TTC549 (cell line): ENCODE measurements around the gene GIT2.
"Not testable (repeated sequence)": the region's sequence is repeated elsewhere in the genome, so short reads cannot be mapped to it uniquely, and the experiment has no call there.

Experiments
- FAIRE-seq: peaks from 2 replicates; lab custom pipeline; 2012; peaks lifted over from hg19 to GRCh38; lab: Jason Lieb, UNC

GIT2 gene

GRCh38 chr12:109920261-109920780 is 75.8 kb downstream of the GIT2 start:
- FAIRE-seq, result no peak

- no peak for FAIRE-seq
These were observed 76.7 kb downstream of the GIT2 start for GRCh38 chr12:109919456-109919855.

- no peak for FAIRE-seq
These were observed 80.1 kb downstream of the GIT2 start for GRCh38 chr12:109916045-109916444.

GRCh38 chr12:109915171-109916040 is 80.8 kb downstream of the GIT2 start:
- no peak for FAIRE-seq

GRCh38 chr12:109914461-109914860 is 81.7 kb downstream of the GIT2 start:
- FAIRE-seq, result no peak

- FAIRE-seq, result no peak
These were observed 83.3 kb downstream of the GIT2 start for GRCh38 chr12:109912855-109913321.

- FAIRE-seq, result no peak
These were observed 85.2 kb downstream of the GIT2 start for GRCh38 chr12:109910969-109911348.

GRCh38 chr12:109910254-109910968 is 85.8 kb downstream of the GIT2 start:
- no peak for FAIRE-seq

- no peak for FAIRE-seq
These were observed 90.9 kb downstream of the GIT2 start for GRCh38 chr12:109905301-109905700.

- FAIRE-seq, result no peak
These were observed 93.2 kb downstream of the GIT2 start for GRCh38 chr12:109902891-109903418.

GRCh38 chr12:109900752-109901580 is 95.2 kb downstream of the GIT2 start:
- FAIRE-seq, result no peak

- FAIRE-seq, result no peak
These were observed 96.1 kb downstream of the GIT2 start, which contains the start of gene TCHP for GRCh38 chr12:109899783-109900751. TCHP (plus strand) TSS chr12:109900274; CDS start chr12:109903027, 2,753 bp downstream.

- not testable (repeated sequence) for FAIRE-seq
These were observed 96.8 kb downstream of the GIT2 start for GRCh38 chr12:109899345-109899744.

GRCh38 chr12:109897029-109897428 is 99.1 kb downstream of the GIT2 start:
- FAIRE-seq, result no peak

- FAIRE-seq, result no peak
These were observed 100.0 kb downstream of the GIT2 start for GRCh38 chr12:109896188-109896587.

- FAIRE-seq, result no peak
These were observed 101.2 kb downstream of the GIT2 start for GRCh38 chr12:109894939-109895338.

GRCh38 chr12:109893261-109893995 is 102.7 kb downstream of the GIT2 start:
- no peak for FAIRE-seq

- no peak for FAIRE-seq
These were observed 103.4 kb downstream of the GIT2 start for GRCh38 chr12:109892748-109893147.

GRCh38 chr12:109892165-109892715 is 103.9 kb downstream of the GIT2 start:
- FAIRE-seq, result no peak

- FAIRE-seq, result not testable (repeated sequence)
These were observed 104.4 kb downstream of the GIT2 start for GRCh38 chr12:109891731-109892130.
